ENCODE measurements around the gene SEMA4C. TPM values are rescaled to one million over a fixed set of nuclear protein-coding genes. Genes with fewer than 3 reads are reported as not detected.

The SEMA4C gene
- total and polyA plus RNA-seq, 9 of the 15 experiments (the other 6 are each of a cell fraction or from before 2014, with no cell fraction given) = 0.32 to 59.7 (median 23.9) TPM

GRCh38 chr2:96913398-96914202 is 43.7 kb upstream of the SEMA4C start (continued):
- TF ChIP-seq MEIS2 (IDR thresholded peaks at IDR 0.05; ENCODE audit: partially characterized antibody) (no peak), MIER1 (IDR thresholded peaks at IDR 0.05; ENCODE audit: low read depth) (no peak), TSHZ1 (CRISPR knock-in tag; IDR thresholded peaks at IDR 0.05) (no peak), ZFP30 (CRISPR knock-in tag; IDR thresholded peaks at IDR 0.05; ENCODE audit: borderline replicate concordance) (no peak), ZNF507 (tag; conservative IDR thresholded peaks at IDR 0.05) (no peak), SMAD4 (CRISPR knock-in tag; conservative IDR thresholded peaks at IDR 0.05) (no peak), ZNF395 (CRISPR knock-in tag; IDR thresholded peaks at IDR 0.05) (no peak), SREBF2 (CRISPR knock-in tag; IDR thresholded peaks at IDR 0.05) (no peak), SMARCE1 (IDR thresholded peaks at IDR 0.05) (no peak), BHLHE40 (IDR thresholded peaks at IDR 0.05; ENCODE audit: low read length) (no peak), GATA2 (CRISPR knock-in tag; IDR thresholded peaks at IDR 0.05) (no peak), IFI16 (CRISPR knock-in tag; IDR thresholded peaks at IDR 0.05) (no peak), ARID4B (CRISPR knock-in tag; IDR thresholded peaks at IDR 0.05) (no peak), RFX1 (IDR thresholded peaks at IDR 0.05) (no peak), OTX1 (CRISPR knock-in tag; IDR thresholded peaks at IDR 0.05) (no peak), FIP1L1 (IDR thresholded peaks at IDR 0.05; ENCODE audit: low read depth, low read length, poor library complexity, severe bottlenecking) (no peak), SAFB (IDR thresholded peaks at IDR 0.05; ENCODE audit: borderline replicate concordance, low read depth, low read length) (no peak), ERF (CRISPR knock-in tag; IDR thresholded peaks at IDR 0.05) (no peak), HOXB6 (CRISPR knock-in tag; IDR thresholded peaks at IDR 0.05; ENCODE audit: borderline replicate concordance) (no peak), HIVEP1 (CRISPR knock-in tag; IDR thresholded peaks at IDR 0.05) (no peak)
